ENCODE measurements around the gene HEPACAM2. TPM values are rescaled to one million over a fixed set of nuclear protein-coding genes. Genes with fewer than 3 reads are reported as not detected.

HEPACAM2 gene
- polyA plus RNA-seq, 1 of the 3 experiments (the other 2 are of a cell fraction): not detected

GRCh38 chr7:93147363-93147762 is 78.9 kb downstream of the HEPACAM2 start:
- Histone ChIP-seq H3K9ac (peak overlapping the region; percentile 62), H3K4me1 (ENCODE audit: control insufficient read depth in 1 of 2, insufficient read depth in 2 of 2, low read depth in 1 of 2, low read length in 1 of 2) (peaks cover 0 to 9% of the 10 kb centered on the region in 2 experiments; a peak in 3 of 4 replicates), H3F3A (replicated peaks; ENCODE audit: insufficient read depth) (peaks cover 15% of the 10 kb centered on the region), H3K9me3 (no peaks in the 10 kb centered on the region), H4K20me1 (ENCODE audit: insufficient read depth) (no peaks in the 10 kb centered on the region), H2AFZ (ENCODE audit: low read depth) (peak overlapping the region; percentile 95), H3K4me3 (ENCODE audit: low read depth in 2 of 2, low read length in 1 of 2) (peak overlapping the region; percentile 51 to 61), H3K27me3 (ENCODE audit: insufficient read depth) (no peaks in the 10 kb centered on the region), H3K9me2 (no peaks in the 10 kb centered on the region), H3K36me3 (replicated peaks in 1 of 2; ENCODE audit: control insufficient read depth in 1 of 2, insufficient read depth in 2 of 2, low read length in 1 of 2) (peaks cover 4 to 12% of the 10 kb centered on the region in 2 experiments), H3K27ac (ENCODE audit: low read depth in 2 of 2, low read length in 1 of 2) (peak overlapping the region; percentile 54 to 69), H3K79me2 (ENCODE audit: insufficient read depth) (no peaks in the 10 kb centered on the region; the same call in 1 of the 2 replicates), H3K4me2 (peak overlapping the region; percentile 85)
- ChIA-PET POLR2A (no interaction called here), CTCF (interaction anchor here (1.5 kb wide), 1 partner anchor 15 kb away, joined by 4 read pairs; no protein-coding TSS in a partner anchor)
- DNase-seq: no peak
- WGBS (ENCODE audit: low lambda C conversion rate): 5% methylated on average over 3 of the region's 3 CpGs
- TF ChIP-seq TAF1 (IDR thresholded peaks at IDR 0.05; ENCODE audit: borderline replicate concordance, low read depth, low read length) (peak; percentile 18; the same call in 1 of the 2 replicates), TCF12 (IDR thresholded peaks at IDR 0.05) (peak; percentile 25; the same call in 1 of the 2 replicates), ZBTB33 (IDR thresholded peaks at IDR 0.05; ENCODE audit: borderline replicate concordance, low read depth) (no peak), TEAD4 (IDR thresholded peaks at IDR 0.05; ENCODE audit: borderline replicate concordance, insufficient read depth) (no peak), NFIC (IDR thresholded peaks at IDR 0.05; ENCODE audit: borderline replicate concordance) (peak; percentile 34; the same call in 1 of the 2 replicates)

- no peaks in the 10 kb centered on the region for H4K20me1 ChIP-seq (ENCODE audit: insufficient read depth)
- H3K9me2 ChIP-seq: no peaks in the 10 kb centered on the region
- H3F3A ChIP-seq (replicated peaks; ENCODE audit: insufficient read depth): peaks cover 15% of the 10 kb centered on the region
- H3K27ac ChIP-seq (ENCODE audit: low read depth in 2 of 2, low read length in 1 of 2): peak overlapping the region; percentile 54 to 58; a peak in 2 of 4 replicates
- H3K4me2 ChIP-seq: peak overlapping the region; percentile 85
- no peak for DNase-seq
- H3K4me3 ChIP-seq (ENCODE audit: low read depth in 2 of 2, low read length in 1 of 2): peak overlapping the region; percentile 51 to 61; a peak in 3 of 4 replicates
- H3K9me3 ChIP-seq: no peaks in the 10 kb centered on the region
- 77% methylated on average over 5 of the region's 5 CpGs for WGBS (ENCODE audit: low lambda C conversion rate)
- H2AFZ ChIP-seq (ENCODE audit: low read depth): peak overlapping the region; percentile 95
- H3K36me3 ChIP-seq (replicated peaks in 1 of 2; ENCODE audit: control insufficient read depth in 1 of 2, insufficient read depth in 2 of 2, low read length in 1 of 2): peaks cover 4 to 12% of the 10 kb centered on the region in 2 experiments
- ChIA-PET CTCF (interaction anchor here (1.5 kb wide), 1 partner anchor 15 kb away, joined by 4 read pairs; no protein-coding TSS in a partner anchor), POLR2A (no interaction called here)
- no peaks in the 10 kb centered on the region; the same call in 1 of the 2 replicates for H3K79me2 ChIP-seq (ENCODE audit: insufficient read depth)
- peak overlapping the region; percentile 62; the same call in 1 of the 2 replicates for H3K9ac ChIP-seq
- H3K27me3 ChIP-seq (ENCODE audit: insufficient read depth): no peaks in the 10 kb centered on the region
- peaks cover 0 to 9% of the 10 kb centered on the region in 2 experiments; a peak in 3 of 4 replicates for H3K4me1 ChIP-seq (ENCODE audit: control insufficient read depth in 1 of 2, insufficient read depth in 2 of 2, low read depth in 1 of 2, low read length in 1 of 2)
- TF ChIP-seq ZBTB33 (IDR thresholded peaks at IDR 0.05; ENCODE audit: borderline replicate concordance, low read depth): no peak
- no peak for TF ChIP-seq FOXJ3 (CRISPR knock-in tag; IDR thresholded peaks at IDR 0.05)
- no peak for TF ChIP-seq ELF1 (IDR thresholded peaks at IDR 0.05)
- no peak for TF ChIP-seq USF1 (IDR thresholded peaks at IDR 0.05; ENCODE audit: borderline replicate concordance, low read depth)
- no peak for TF ChIP-seq MAX (IDR thresholded peaks at IDR 0.05; ENCODE audit: low read depth)
- no peak for TF ChIP-seq RAD21 (IDR thresholded peaks at IDR 0.05; ENCODE audit: low read length)
- no peak for TF ChIP-seq YY1 (IDR thresholded peaks at IDR 0.05; ENCODE audit: low read depth)
- TF ChIP-seq MXI1 (IDR thresholded peaks at IDR 0.05; ENCODE audit: low read depth, low read length): no peak
- no peak for TF ChIP-seq FOXM1 (IDR thresholded peaks at IDR 0.05; ENCODE audit: low read depth)
- TF ChIP-seq GATA2 (CRISPR knock-in tag; IDR thresholded peaks at IDR 0.05): no peak
- TF ChIP-seq PBX3 (IDR thresholded peaks at IDR 0.05): no peak
- TF ChIP-seq JUND (IDR thresholded peaks at IDR 0.05): no peak
- no peak for TF ChIP-seq RXRA (IDR thresholded peaks at IDR 0.05; ENCODE audit: borderline replicate concordance, low read depth)
- no peak for TF ChIP-seq RCOR1 (IDR thresholded peaks at IDR 0.05; ENCODE audit: low read length)
- no peak for TF ChIP-seq NRF1 (IDR thresholded peaks at IDR 0.05; ENCODE audit: low read depth, low read length)
- no peak for TF ChIP-seq RFX5 (IDR thresholded peaks at IDR 0.05; ENCODE audit: low read length)
These were observed 79.7 kb downstream of the HEPACAM2 start for GRCh38 chr7:93146472-93147141.

All from SK-N-SH (cell line).